Measurements from ENCODE around the gene TULP4. TPM values are rescaled to one million over a fixed set of nuclear protein-coding genes. Genes with fewer than 3 reads are reported as not detected.

Gene TULP4
- total RNA-seq, 1 donor from 2014 or later: 104 TPM

DNA sequence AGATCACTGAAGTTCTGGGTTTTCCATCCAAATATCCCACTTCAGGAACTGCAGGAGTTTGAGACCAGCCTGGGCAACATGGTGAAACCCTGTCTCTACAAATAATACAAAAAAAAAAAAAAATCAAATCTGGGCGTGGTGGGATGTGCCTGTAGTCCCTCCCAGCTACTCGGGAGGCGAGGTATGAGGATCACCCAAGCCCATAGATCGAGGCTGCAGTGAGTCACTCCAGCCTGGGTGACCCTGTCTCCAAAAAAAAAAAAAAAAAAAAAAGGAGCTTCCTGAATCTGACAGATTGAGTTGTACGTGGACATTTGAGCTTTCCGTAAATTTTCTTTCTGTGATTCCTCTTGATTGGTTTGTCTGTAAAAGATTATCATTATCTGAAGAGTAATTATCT, 55.6 kb downstream of the TULP4 start:
- intact Hi-C loops (cut with DNase I): no loop called here
- H3K27me3 ChIP-seq (ENCODE audit: low read depth): no peaks in the 10 kb centered on the region
- no peak overlapping the region for H3K27ac ChIP-seq
- ATAC-seq (no peak), DNase-seq (no peak)
- TF ChIP-seq, protein P1, sequence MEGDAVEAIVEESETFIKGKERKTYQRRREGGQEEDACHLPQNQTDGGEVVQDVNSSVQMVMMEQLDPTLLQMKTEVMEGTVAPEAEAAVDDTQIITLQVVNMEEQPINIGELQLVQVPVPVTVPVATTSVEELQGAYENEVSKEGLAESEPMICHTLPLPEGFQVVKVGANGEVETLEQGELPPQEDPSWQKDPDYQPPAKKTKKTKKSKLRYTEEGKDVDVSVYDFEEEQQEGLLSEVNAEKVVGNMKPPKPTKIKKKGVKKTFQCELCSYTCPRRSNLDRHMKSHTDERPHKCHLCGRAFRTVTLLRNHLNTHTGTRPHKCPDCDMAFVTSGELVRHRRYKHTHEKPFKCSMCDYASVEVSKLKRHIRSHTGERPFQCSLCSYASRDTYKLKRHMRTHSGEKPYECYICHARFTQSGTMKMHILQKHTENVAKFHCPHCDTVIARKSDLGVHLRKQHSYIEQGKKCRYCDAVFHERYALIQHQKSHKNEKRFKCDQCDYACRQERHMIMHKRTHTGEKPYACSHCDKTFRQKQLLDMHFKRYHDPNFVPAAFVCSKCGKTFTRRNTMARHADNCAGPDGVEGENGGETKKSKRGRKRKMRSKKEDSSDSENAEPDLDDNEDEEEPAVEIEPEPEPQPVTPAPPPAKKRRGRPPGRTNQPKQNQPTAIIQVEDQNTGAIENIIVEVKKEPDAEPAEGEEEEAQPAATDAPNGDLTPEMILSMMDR (IDR thresholded peaks at IDR 0.05): no peak
- no peaks in the 10 kb centered on the region for H3K9me3 ChIP-seq
- H3K4me1 ChIP-seq: peaks cover 1% of the 10 kb centered on the region
- no peak overlapping the region for H3K4me3 ChIP-seq
- H3K36me3 ChIP-seq: no peaks in the 10 kb centered on the region

DNA sequence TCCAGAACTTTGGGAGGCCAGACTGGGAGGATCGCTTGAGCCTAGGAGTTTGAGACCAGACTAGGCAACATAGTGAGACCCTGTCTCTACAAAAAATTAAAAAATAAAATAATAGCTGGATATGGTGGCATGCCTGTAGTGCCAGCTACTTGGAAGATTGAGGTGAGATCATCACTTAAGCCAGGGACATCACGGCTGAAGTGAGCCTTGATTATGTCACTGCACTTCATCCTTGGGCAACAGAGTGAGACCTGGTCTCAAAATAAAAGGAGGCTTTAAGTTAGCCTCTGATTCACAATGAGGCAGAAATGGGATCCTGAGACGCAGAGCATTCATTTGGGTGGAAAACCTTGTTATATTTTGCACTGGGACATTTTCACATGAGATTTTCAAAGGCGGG, 57.0 kb downstream of the TULP4 start:
- Histone ChIP-seq H3K4me3 (no peak overlapping the region), H3K36me3 (no peaks in the 10 kb centered on the region), H3K27ac (no peak overlapping the region), H3K9me3 (no peaks in the 10 kb centered on the region), H3K4me1 (peaks cover 9% of the 10 kb centered on the region), H3K27me3 (ENCODE audit: low read depth) (no peaks in the 10 kb centered on the region)
- intact Hi-C loops (cut with DNase I): no loop called here
- DNase-seq: no peak
- ATAC-seq: no peak
- TF ChIP-seq, protein P1 (IDR thresholded peaks at IDR 0.05): no peak

DNA sequence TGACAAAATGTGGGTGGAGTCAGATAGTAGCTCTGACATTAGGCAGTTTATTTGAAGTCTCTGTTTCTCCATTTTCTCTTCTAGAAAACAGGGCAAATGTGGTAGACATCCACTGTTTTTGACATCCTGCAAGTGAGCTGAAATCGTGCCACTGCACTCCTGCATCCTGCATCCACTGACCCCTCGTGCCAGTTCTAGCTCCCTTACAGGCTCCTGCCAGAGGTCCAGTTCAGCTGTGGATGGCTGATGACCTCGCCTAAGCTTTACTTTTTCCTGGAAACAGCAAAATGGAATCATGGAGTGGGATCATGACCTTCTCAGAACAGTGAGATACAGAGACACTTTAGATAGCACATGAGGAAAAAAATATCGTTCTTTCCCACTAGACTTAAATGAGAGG, 58.5 kb downstream of the TULP4 start:
- Histone ChIP-seq H3K36me3 (no peaks in the 10 kb centered on the region), H3K27ac (no peak overlapping the region), H3K27me3 (ENCODE audit: low read depth) (no peaks in the 10 kb centered on the region), H3K4me1 (peaks cover 9% of the 10 kb centered on the region), H3K4me3 (no peak overlapping the region), H3K9me3 (no peaks in the 10 kb centered on the region)
- intact Hi-C loops (cut with DNase I): no loop called here
- TF ChIP-seq, protein P1 (IDR thresholded peaks at IDR 0.05): no peak
- DNase-seq (no peak), ATAC-seq (no peak)

DNA sequence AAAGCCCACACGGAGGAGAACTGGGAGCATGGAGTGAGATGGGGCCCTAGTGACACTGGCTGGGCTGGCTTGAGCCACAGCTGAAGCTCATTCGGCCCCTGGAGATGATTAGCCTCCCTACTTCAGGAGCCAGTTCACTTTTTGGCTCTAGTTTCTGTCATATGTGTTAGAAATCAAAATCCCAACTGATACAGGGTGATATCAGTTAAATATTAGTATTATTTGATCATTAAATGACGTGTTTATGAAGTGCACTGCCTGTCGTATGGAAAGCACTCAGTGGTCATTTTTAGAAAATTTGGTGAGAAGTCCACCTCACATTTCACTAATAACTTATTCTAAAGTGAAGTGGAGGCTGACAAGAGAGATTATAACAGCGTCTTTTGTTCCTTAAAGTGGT, 59.0 kb downstream of the TULP4 start:
- Histone ChIP-seq H3K4me1 (peaks cover 9% of the 10 kb centered on the region), H3K9me3 (no peaks in the 10 kb centered on the region), H3K36me3 (no peaks in the 10 kb centered on the region), H3K27ac (no peak overlapping the region), H3K27me3 (ENCODE audit: low read depth) (no peaks in the 10 kb centered on the region), H3K4me3 (no peak overlapping the region)
- intact Hi-C loops (cut with DNase I): no loop called here
- DNase-seq (no peak), ATAC-seq (no peak)
- TF ChIP-seq, protein P1 (IDR thresholded peaks at IDR 0.05): no peak

DNA sequence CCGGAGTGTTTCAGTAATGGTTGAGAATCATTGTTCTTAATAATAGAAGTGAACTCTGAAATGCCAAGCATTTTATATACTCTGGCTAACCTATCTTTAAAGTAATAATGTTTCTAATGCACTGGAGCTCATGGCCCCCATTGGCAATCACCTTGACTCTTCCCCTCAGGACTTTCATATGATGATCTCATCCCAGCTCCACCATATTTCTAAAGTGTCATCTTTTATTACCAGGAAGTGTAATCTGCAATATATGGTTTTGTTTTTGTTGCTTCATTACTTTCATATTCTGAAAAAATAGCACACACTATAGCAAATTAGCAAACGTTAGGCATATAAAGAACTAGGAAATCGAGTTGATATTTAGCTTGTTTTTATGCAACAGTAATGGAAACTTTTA, 60.3 kb downstream of the TULP4 start:
- TF ChIP-seq, protein P1 (IDR thresholded peaks at IDR 0.05): no peak
- H3K4me3 ChIP-seq: no peak overlapping the region
- H3K36me3 ChIP-seq: no peaks in the 10 kb centered on the region
- intact Hi-C loops (cut with DNase I): no loop called here
- H3K4me1 ChIP-seq: peaks cover 9% of the 10 kb centered on the region
- H3K27me3 ChIP-seq (ENCODE audit: low read depth): no peaks in the 10 kb centered on the region
- H3K27ac ChIP-seq: no peak overlapping the region
- ATAC-seq (no peak), DNase-seq (no peak)
- H3K9me3 ChIP-seq: no peaks in the 10 kb centered on the region

DNA sequence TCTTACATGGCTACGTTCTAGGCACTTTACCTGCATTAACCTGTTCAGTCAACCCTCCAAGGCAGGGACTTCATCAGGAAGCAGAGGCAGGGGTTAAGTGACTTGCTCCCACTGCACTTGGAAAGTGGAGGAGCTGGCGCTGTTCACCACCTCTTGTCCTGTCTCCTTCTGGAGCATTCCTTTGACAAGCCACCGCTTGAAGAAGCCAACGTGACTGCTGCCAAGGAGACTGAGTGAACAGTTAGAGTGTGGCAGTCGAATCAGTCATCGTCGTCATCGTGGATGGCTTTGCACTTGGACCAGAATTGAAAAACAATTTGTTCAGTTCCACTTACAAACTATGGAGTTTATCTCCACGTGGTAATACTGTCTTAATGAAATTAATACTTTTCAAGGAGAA, 60.9 kb downstream of the TULP4 start:
- no peaks in the 10 kb centered on the region for H3K36me3 ChIP-seq
- H3K4me3 ChIP-seq: no peak overlapping the region
- TF ChIP-seq, protein P1 (IDR thresholded peaks at IDR 0.05): no peak
- peak; percentile 53 for DNase-seq
- no peaks in the 10 kb centered on the region for H3K27me3 ChIP-seq (ENCODE audit: low read depth)
- intact Hi-C loops (cut with DNase I): no loop called here
- H3K9me3 ChIP-seq: no peaks in the 10 kb centered on the region
- peaks cover 9% of the 10 kb centered on the region for H3K4me1 ChIP-seq
- peak; percentile 56 to 66 for ATAC-seq
- no peak overlapping the region for H3K27ac ChIP-seq
